ENCODE measurements around the gene GOLGA6C. TPM values are rescaled to one million over a fixed set of nuclear protein-coding genes. Genes with fewer than 3 reads are reported as not detected.
"Not testable (repeated sequence)": the region's sequence is repeated elsewhere in the genome, so short reads cannot be mapped to it uniquely, and the experiment has no call there.

Gene GOLGA6C
- polyA plus RNA-seq, 10 donors = not detected

DNA sequence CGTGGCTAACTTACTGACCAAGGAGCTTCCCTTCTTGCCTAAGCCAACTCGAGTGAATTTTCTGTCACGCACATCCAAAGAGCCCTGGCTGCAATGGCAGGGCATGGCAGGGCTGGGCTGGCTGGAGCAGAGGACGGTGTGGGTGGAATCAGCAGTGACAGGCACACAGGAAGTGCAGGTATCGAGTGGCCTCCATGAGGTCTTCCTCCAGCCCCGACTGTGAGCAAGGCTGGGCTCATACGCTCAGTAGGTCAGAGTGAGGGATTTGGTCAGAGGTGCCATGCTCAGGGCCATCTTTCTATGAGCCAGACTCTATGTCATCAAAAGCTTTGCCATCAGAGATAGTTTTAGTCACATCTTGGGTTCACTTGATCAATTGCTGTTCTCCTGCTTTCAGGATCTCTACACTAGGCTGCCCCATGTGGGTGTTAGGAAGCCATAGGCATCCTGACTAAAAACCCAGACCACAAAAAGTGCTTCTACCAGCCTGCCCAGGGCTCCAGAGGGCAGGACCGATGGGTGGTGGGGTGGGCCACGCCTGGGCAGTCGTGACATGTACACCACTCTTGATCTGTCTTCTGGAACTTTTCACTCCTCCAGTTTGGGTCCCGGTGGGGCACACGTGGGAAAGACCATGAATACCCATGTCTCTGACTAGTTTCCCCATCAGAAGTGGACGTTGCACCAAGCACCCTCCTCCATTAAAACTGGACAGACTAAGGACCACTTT lies 55.1 kb downstream of the GOLGA6C start:
- no peak for DNase-seq

DNA sequence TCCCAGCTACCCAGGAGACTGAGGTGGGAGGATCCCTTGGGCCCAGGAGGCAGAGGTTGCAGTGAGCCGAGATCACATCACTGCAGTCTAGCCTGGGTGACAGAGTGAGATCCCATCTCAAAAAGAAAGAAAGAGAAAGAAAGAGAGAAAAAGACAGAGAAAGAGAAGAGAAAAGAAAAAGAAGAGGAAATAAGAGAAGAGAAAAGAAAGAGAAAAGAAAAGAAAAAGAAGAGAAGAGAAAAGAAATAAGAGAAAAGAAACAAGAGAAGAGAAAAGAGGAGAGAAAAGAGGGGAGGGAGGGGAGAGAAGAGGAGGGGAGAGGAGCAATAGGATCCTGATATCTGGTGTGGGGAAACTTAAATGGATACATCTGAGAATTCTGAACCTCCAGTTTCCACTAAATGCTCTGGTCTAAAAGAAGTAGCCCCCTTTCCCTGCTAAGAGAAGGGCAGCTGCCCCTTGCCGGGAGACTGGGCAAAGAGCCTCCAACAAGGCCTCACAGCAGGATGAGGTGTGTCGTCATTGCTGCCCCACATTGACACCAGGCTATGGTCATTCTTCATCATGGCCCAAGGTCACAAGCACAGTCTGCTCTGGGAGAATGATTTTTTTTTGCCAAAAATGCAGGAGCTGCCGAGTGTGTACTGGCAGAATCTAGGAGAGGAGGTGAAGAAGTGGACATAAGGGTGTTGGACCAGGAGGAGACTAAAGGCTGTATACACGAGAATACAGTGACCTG lies 56.6 kb downstream of the GOLGA6C start:
- DNase-seq = no peak

GRCh38 chr15:75319231-75319897 lies 61.2 kb downstream of the GOLGA6C start:
- not testable (repeated sequence) for DNase-seq

Other genes with a start within 250 kb of the GOLGA6C start
- 1 to 10 TPM; 4.9 to 8.7 (median 7.1) TPM for gene PPCDC, start 234.7 kb upstream of the GOLGA6C start, polyA plus RNA-seq (ENCODE audit: insufficient read length in 10 of 10)
- gene C15orf39, start 56.5 kb upstream of the GOLGA6C start, polyA plus RNA-seq (ENCODE audit: insufficient read length in 10 of 10) = 10 to 100 TPM in 5 of 10 donors, 1 to 10 TPM in 5; 7.1 to 15.3 (median 10.0) TPM
- gene GOLGA6D, start 24.5 kb downstream of the GOLGA6C start, polyA plus RNA-seq (ENCODE audit: insufficient read length in 10 of 10) = under 1 TPM; 0.07 to 0.93 (median 0.29) TPM
- gene COMMD4, start 77.7 kb downstream of the GOLGA6C start, polyA plus RNA-seq (ENCODE audit: insufficient read length in 10 of 10) = 10 to 100 TPM; 33.4 to 65.0 (median 41.2) TPM
- 10 to 100 TPM in 1 of 10 donors, 1 to 10 TPM in 9; 3.5 to 12.4 (median 6.8) TPM for gene NEIL1, start 88.7 kb downstream of the GOLGA6C start, polyA plus RNA-seq (ENCODE audit: insufficient read length in 10 of 10)
- 100 to 1,000 TPM in 4 of 10 donors, 10 to 100 TPM in 6; 63.2 to 190 (median 82.0) TPM for gene MAN2C1, start 110.3 kb downstream of the GOLGA6C start, polyA plus RNA-seq (ENCODE audit: insufficient read length in 10 of 10)
- gene SIN3A, start 193.4 kb downstream of the GOLGA6C start, polyA plus RNA-seq (ENCODE audit: insufficient read length in 10 of 10) = 10 to 100 TPM; 25.7 to 38.3 (median 30.4) TPM

All from muscle of back (tissue), 11 donors.